OCI-LY3 (cell line): Measurements from ENCODE around the gene TSPO2.

Experiments
- EZH2phosphoT487 ChIP-seq: fragments of 200-600 bp; shearing (Covaris generic); IDR thresholded peaks from 2 replicates; pipeline ENCODE4 v1.6.1; 2018; ENCODE audit warnings: antibody characterized with exemption, mixed run types, low read depth
- TF ChIP-seq, protein P1 (sequence below): fragments of 200-600, 300-600 bp; sonication (generic); IDR thresholded peaks from 2 replicates; pipeline ENCODE4 v1.5.1; 2014; ENCODE audit warnings: antibody characterized with exemption, low read length, low read depth

DNA sequence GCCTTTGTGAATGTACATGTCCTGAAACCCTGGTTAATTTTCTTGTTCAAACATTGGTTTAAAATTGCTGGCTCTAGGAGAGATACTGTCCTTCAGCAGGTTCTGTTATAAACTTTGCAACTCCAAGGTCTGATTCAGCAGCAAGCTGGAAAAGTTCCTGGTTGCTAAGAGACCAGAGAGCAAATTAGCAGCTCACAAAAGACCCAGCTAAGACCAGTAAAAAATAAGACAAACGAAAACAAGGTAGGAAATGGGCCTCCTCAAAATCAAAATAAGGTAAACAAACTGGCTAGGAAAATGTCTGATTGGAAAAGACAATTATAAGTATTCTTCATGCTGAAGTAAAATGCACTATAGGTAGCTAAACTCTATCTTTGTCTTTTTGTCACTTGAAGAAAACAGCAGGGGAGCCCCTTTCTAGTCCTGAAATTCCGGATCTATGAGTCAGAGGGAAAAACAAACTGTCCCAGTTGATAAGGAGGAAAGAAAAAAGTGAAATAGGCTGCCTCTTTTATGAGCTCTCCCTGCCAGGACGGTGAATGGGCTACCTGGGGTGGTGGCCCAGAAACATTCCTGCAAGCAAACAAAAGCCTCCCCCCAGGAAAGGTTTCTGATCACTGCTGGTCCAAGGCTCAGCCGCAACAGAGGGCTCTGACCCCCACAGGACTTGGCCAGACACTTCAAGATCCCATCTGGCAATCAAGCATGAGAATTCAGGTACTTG is 44.9 kb upstream of the TSPO2 start:
- TF ChIP-seq, protein P1, sequence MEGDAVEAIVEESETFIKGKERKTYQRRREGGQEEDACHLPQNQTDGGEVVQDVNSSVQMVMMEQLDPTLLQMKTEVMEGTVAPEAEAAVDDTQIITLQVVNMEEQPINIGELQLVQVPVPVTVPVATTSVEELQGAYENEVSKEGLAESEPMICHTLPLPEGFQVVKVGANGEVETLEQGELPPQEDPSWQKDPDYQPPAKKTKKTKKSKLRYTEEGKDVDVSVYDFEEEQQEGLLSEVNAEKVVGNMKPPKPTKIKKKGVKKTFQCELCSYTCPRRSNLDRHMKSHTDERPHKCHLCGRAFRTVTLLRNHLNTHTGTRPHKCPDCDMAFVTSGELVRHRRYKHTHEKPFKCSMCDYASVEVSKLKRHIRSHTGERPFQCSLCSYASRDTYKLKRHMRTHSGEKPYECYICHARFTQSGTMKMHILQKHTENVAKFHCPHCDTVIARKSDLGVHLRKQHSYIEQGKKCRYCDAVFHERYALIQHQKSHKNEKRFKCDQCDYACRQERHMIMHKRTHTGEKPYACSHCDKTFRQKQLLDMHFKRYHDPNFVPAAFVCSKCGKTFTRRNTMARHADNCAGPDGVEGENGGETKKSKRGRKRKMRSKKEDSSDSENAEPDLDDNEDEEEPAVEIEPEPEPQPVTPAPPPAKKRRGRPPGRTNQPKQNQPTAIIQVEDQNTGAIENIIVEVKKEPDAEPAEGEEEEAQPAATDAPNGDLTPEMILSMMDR, result no peak
- no peak for TF ChIP-seq EZH2phosphoT487
